ENCODE measurements around the gene CREM.

DNA sequence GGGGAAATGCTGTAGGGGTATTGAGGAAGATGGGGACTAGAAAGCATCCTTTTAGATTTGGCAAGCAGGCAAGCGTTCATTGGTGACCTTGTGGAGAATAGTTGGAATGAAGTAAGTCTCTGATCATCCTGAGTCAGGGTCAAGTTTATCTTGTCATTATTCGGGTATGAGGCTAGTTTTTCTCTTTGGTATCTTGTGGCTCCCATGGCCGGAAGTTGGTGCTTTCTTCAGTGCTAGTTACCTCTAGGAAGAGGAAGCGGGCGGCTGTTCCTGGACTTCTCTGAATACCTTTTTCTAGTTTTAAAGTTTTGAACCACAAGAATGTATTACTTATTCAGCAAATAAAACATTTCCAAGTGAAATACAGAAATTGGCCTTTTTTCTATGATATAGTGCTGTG, 9.2 kb downstream of the CREM start:
- TF ChIP-seq POLR2A (IDR thresholded peaks at IDR 0.05; ENCODE audit: low read depth, low read length) (no peak), POLR2AphosphoS5 (IDR thresholded peaks at IDR 0.05; ENCODE audit: low read depth, low read length) (no peak)

All from GM12892 (cell line).